Kidney tubule cell (primary cell): Measurements from ENCODE around the gene NIM1K.
A peak's percentile ranks its signal among the peaks of the same experiment; 100 is the strongest.
"Not testable (repeated sequence)": the region's sequence is repeated elsewhere in the genome, so short reads cannot be mapped to it uniquely, and the experiment has no call there.

ENCODE experiments used
- DNase-seq: peaks from one replicate; pipeline ENCODE4 v3.0.0-alpha.2; 2018; ENCODE audit warnings: low spot score

NIM1K gene

DNA sequence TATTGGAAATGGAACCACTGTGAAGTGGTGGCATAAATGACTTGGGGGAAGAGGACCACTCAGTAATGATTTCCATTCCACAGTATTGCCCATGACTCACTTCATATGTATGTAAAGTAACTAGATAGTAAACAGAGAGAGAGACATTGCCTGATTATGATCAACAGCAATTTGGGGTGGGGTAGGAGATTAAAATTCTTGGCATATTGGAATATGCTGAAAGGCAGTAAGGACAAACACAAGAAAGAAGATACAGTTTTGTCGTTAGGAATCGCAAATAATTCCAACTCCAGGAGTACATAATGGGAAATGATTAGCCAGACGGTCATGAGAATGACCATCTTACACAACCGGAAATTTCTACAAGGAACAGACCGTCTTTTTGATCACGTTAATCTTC, 122.7 kb downstream of the NIM1K start:
- peak; percentile 23 for DNase-seq

DNA sequence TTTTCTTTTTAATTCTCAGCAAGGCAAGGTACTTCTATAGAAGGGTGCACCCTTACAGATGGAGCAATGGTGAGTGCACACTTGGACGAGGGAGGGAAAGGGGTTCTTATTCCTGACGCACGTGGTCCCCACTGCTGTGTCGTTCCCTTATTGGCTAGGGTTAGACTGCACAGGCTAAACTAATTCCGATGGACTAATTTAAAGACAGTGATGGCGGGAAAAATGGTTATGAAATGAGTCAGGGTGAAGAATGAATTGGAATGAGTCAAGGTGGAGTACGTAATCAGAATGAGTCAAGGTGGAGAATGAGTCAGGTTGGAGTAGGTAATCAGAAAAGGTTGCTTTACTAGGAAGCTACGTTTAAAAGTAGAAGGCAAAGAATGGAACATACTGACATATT, 123.2 kb downstream of the NIM1K start:
- peak; percentile 90 for DNase-seq

DNA sequence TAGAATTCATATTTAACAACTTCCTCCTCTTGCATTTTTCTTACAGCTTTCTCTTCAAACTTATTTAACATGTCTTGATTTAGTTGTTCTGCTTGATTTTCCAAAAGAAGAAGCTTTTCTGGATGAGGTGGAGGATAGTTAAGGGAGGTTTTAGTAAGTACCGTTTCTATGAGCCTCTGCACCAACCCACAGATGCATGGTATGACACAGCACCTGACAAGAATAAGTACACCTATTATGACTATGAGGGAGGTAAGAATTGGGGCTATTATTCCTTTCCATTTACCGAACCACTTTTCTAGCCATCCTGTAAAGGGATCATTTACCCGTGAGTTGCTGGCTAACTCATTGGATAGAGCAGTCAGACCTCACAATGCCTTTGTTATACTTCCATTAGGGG, 123.7 kb downstream of the NIM1K start:
- no peak for DNase-seq

DNA sequence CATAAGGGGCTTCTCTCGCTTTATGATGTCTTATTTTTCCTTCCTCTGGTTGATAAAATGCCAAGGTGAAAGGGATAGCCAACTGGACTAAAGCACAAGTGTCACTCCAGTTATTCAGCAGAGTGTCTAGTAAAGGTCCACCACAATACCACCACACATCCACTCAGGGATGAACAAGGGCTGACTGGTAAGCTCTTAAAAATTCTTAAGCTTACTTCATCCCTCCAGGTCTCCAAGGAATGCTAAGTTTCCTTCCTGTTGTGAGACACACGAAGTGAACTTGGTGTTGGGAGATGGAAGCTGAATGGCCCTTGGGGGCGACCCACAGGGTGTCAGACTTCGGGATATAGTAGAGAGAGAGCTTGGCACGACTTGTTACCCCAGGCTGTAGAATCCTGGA, 124.4 kb downstream of the NIM1K start:
- DNase-seq, result peak; percentile 74

DNA sequence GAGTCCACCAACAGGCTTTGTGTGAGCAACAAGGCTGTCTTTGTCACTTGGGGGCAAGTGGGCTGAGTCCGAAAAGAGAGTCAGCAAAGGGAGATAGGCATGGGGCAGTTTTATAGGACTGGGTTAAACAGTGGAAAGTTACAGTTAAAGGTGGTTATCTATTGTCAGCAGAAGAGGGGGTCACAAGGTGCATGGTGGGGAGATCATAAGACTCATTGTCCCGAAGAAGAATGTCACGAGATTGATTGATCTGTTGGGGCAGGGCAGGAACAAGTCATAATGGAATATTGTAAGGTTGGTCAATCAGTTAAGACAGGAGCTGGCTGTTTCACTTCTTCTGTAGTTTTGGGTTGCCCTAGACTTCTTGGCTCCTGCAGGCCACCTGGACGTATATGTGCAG, 128.8 kb downstream of the NIM1K start:
- no peak for DNase-seq

GRCh38 chr5:43323488-43323887, 131.5 kb downstream of the NIM1K start:
- DNase-seq, result not testable (repeated sequence)

GRCh38 chr5:43325624-43326023, 133.6 kb downstream of the NIM1K start:
- not testable (repeated sequence) for DNase-seq
